Ramos (cell line): Measurements from ENCODE around the gene ASB13.

ENCODE experiments used
- in situ Hi-C: fragments of 300-500 bp; cut with MboI; formaldehyde crosslinking; loops from one replicate; pipeline ENCODE4 v1.14.3; 2022; ENCODE audit warnings: low sequenced_read_pairs; ENCODE audit not compliant: unreplicated experiment

The ASB13 gene, protein sequence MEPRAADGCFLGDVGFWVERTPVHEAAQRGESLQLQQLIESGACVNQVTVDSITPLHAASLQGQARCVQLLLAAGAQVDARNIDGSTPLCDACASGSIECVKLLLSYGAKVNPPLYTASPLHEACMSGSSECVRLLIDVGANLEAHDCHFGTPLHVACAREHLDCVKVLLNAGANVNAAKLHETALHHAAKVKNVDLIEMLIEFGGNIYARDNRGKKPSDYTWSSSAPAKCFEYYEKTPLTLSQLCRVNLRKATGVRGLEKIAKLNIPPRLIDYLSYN

DNA sequence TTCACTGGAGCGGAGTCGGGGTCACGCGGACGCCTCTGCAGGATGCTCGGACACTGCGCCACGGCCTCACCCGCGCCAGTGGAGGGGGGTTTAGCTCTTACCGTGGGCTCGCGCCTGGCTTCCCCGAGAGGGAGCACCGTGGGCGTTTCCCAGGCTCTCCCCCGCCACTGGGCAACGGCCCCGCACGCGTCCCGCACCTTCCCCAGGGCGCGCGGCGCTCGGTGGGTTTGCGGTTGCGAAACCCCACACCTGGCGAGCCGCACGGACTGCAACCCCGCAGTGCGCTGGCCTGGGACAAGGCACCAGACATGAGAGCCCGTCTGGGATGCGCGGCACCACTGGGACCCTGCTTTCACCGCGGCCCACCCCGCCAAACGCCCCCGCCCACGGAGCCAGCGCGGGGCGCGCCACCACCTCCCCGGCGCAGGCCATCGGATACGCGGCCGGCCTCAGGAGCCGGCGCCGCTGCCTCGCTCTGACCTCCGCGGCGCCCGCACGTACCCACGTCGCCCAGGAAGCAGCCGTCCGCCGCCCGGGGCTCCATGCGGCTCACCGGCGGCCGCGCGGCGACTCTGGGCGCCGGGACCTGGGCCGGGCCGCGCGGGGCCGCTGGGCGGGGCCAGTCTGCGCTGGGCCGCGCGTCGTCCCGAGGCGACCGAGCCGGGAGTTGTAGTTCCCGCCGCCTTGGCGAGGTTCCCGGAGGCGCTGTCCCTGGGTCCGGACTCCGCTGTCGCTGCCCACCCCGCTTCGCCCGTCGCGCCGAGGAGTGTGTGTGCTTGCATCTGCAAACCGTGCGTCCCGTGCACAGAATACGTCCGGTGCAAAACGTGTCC, at the start of gene ASB13:
ASB13 (minus strand) TSS at position 588 of the 833 bp plus-strand sequence; CDS start at position 544, 44 bp downstream.
- in situ Hi-C loops: no loop called here

GRCh38 chr10:5711642-5712041, 45.2 kb upstream of the ASB13 start:
- in situ Hi-C loops: no loop called here

DNA sequence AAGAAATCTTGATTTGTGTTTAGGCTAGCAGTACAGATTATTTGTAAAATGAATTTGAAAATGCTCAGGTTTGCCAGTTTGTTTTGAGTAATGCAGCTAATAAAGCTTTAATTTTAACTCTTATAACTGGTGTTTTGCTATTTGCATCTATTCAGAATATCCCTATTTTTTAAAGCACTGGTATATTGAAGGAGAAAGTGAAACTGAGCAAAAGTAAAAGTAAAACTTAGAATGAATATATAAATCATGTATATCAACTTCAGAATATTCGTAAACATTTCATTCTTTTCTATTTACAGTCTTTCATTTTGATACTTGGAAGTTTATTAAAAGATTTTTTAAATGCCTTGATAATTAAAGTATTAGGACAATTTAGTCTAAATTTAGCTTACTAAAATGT, 44.5 kb upstream of the ASB13 start:
- in situ Hi-C loops: no loop called here

- in situ Hi-C loops: no loop called here
Measured at GRCh38 chr10:5709865-5710264, 43.5 kb upstream of the ASB13 start.

DNA sequence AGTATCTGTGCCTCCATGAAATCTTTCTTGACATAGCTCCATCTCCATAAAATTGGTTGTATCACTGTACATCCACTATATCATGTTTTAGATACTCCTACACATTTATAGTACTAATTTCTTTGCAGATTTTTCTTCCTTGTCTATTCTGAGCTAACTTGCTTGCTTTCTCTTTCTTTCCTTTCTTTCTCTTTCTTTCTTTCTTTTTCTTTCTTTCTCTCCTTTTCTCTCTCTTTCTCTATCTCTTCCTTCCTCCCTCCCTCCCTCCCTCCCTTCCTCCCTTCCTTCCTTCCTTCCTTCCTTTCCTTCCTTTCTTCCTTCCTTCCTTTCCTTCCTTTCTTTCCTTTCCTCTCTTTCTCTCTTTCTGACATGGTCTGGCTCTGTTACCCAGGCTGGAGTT, 42.0 kb upstream of the ASB13 start:
- in situ Hi-C loops: no loop called here

GRCh38 chr10:5698062-5698461, 31.7 kb upstream of the ASB13 start:
- in situ Hi-C loops: no loop called here

GRCh38 chr10:5697342-5697741, 30.9 kb upstream of the ASB13 start:
- in situ Hi-C loops: no loop called here

GRCh38 chr10:5694573-5694972, 28.2 kb upstream of the ASB13 start:
- in situ Hi-C loops: no loop called here

GRCh38 chr10:5692461-5693358, 26.3 kb upstream of the ASB13 start:
- in situ Hi-C loops: no loop called here

DNA sequence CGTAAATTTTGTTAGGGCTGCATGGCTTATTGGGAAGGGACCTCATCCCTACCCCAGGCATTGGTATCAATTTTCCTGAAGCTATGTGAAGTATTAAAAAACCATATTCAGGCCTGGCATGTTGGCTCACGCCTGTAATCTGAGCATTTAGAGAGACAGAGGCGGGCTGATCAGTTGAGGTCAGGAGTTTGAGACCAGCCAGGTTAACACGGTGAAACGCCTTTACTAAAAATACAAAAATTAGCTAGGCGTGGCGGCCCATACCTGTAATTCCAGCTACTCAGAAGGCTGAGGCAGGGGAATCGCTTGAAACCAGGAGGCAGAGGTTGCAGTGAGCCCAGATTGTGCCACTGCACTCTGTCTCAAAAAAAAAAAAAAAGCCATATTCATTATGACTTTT, 25.4 kb upstream of the ASB13 start:
- in situ Hi-C loops: no loop called here

GRCh38 chr10:5688587-5688986, 22.2 kb upstream of the ASB13 start:
- in situ Hi-C loops: no loop called here

- in situ Hi-C loops: no loop called here
Measured at GRCh38 chr10:5685764-5686240, 19.4 kb upstream of the ASB13 start.

GRCh38 chr10:5684971-5685763, 18.8 kb upstream of the ASB13 start:
- in situ Hi-C loops: no loop called here

DNA sequence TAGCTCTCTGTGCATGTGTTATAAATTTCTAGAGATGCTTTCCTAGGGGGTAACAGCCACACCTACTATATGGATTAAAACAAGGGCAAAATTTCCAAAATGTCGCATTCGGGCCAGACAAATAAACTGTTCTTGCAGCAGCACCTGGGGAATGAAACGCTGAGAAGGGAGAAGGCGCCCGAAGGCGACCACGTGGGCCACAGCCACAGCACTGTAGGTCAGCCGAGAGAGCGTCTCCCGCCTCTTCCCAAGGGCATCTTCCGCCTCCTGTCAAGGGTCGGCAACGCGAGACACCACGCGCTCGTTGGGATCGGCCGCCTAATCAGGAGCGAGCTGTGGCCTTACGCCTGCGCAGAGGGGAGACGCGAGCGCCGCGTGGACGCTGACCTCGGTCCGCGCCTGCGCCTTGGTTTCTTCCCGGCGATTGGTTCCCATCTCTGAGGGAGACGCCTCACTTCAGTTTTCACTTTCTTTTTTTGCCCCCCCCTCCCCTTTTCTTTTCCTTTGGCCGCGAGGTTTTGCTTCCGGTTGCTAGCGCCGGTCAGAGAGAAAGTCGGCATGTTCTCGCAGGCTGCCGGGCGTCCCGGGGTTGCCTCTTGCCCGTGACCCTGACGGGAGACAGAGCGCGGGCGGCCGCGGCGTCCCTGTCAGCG, 18.0 kb upstream of the ASB13 start, which contains the start of gene TASOR2:
TASOR2 (plus strand) TSS at position 521 of the 653 bp plus-strand sequence. CDS start 35,805 bp downstream, outside the sequence.
- in situ Hi-C loops: no loop called here

DNA sequence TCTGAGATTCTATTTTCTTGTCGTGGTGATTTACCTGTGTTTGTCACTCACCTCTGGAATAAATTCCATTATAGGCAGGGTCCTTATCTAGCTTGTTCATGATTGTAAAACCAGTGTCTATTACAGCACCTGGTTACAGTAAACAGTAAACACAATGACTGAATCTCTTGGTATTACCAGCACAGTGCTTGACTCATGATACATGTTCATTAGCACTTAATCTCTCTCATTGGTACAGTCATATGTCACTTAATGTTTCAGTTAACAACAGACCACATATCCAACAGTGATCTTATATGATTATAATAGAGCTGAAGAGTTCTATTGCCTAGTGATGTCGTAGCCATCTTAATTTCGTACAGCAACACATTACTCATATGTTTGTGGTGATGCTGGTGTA, 16.7 kb upstream of the ASB13 start:
- in situ Hi-C loops: no loop called here

- in situ Hi-C loops: no loop called here
Measured at GRCh38 chr10:5681930-5682329, 15.5 kb upstream of the ASB13 start.

- in situ Hi-C loops: no loop called here
Measured at GRCh38 chr10:5679606-5680005, 13.2 kb upstream of the ASB13 start.

- in situ Hi-C loops: no loop called here
Measured at GRCh38 chr10:5679037-5679435, 12.6 kb upstream of the ASB13 start.

DNA sequence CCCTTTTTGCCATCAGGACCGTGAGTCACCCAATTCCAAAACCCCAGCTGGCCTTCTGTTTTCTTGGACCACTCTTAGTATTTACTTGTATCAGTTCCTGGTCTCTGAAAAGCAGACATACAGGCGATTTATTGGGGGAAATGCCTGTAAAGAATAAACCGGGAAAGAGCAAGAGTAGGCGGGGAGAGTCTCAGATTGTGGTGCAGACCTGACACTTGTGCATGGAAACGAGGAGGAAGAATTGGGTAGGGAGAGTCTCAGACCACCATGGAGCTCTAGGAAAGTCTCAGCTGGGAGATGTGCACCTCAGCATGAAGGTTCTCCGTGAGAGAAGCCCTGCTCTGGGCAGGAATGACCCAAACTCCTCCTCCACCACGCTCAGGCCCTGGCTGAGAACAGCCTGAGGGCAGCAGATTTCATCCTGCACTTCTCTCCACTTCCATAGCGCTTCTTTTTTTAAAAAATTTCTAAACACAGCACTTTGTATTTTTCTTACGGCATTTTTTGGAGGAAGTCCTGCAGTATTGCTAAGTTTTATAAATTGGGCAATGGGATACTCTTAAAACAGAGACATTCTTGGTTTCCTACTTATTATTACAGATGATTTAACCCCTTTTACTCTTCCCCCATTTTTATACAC, 12.1 kb upstream of the ASB13 start:
- in situ Hi-C loops: no loop called here
